Right lobe of liver (tissue), 6 donors: ENCODE data around the gene VSIG1. TPM values are rescaled to one million over a fixed set of nuclear protein-coding genes. Genes with fewer than 3 reads are reported as not detected.

Source experiments
- ATAC-seq, 4 donors: fragments of 200-7000 bp; cut with Tn5 transposase; one replicate each; pipeline ENCODE4 v1.9.1; 2020; ENCODE audit warnings: mild to moderate bottlenecking in 4 of 4, moderate library complexity in 4 of 4
- DNase-seq, 3 donors: peaks; one replicate each; pipeline ENCODE4 v3.0.0-alpha.2; 2020
- H3K27ac ChIP-seq, 3 donors: fragments of 200-600 bp; one replicate each; pipeline ENCODE4 v1.8.0; 2022
- H3K27me3 ChIP-seq, 2 donors: fragments of 200-600 bp; one replicate each; pipeline ENCODE4 v1.8.0; 2022
- H3K36me3 ChIP-seq, 4 donors: fragments of 200-600 bp; sonication (generic) in 1 of 4; one replicate each; pipeline versions ENCODE4 v1.5.1 to v1.8.0; 2017 to 2022; ENCODE audit warnings: control low read depth in 1 of 4
- H3K4me1 ChIP-seq, 4 donors: fragments of 200-600 bp; sonication (generic) in 1 of 4; one replicate each; pipeline versions ENCODE4 v1.5.1 to v1.8.0; 2017 to 2022; ENCODE audit warnings: control low read depth in 1 of 4
- H3K4me3 ChIP-seq, 3 donors: fragments of 200-600 bp; one replicate each; pipeline ENCODE4 v1.8.0; 2022
- H3K9me3 ChIP-seq, 4 donors: fragments of 200-600 bp; sonication (generic) in 1 of 4; one replicate each; pipeline versions ENCODE4 v1.5.1 to v1.8.0; 2017 to 2022; ENCODE audit warnings: control low read depth in 1 of 4
- CTCF ChIP-seq, 4 donors: fragments of 200-600 bp in 3 of 4; fragments of 450-650 bp in 1 of 4; IDR thresholded peaks; one replicate each; pipeline versions ENCODE4 v1.5.1 to v1.8.0; 2016 to 2022; ENCODE audit warnings: antibody characterized with exemption in 4 of 4, mild to moderate bottlenecking in 2 of 4
- POLR2A ChIP-seq: fragments of 450-650 bp; IDR thresholded peaks from one replicate; pipeline ENCODE4 v1.6.1; 2017; ENCODE audit warnings: antibody characterized with exemption, mild to moderate bottlenecking
- WGBS: methylation state at CpG from one replicate; pipeline ENCODE4 v1.1.6; 2018; ENCODE audit warnings: low coverage, low lambda C conversion rate; ENCODE audit not compliant: insufficient coverage; ENCODE audit errors: missing lambda C conversion rate; 5-methylcytosine and 5-hydroxymethylcytosine counted together
- intact Hi-C, 2 donors: fragments of 100-400 bp; cut with DNase I; formaldehyde crosslinking; loops; one replicate each; pipeline versions ENCODE4 v1.11.2 to v1.14.1; 2022
- total RNA-seq, 6 experiments: library from RNA; depleted of rRNA in 2 of 6; stranded (reverse); fragments of >200 nt in 2 of 6; fragmentation: NEBNext Ultra II Directional in 3 of 6; extraction: Animal tissue kit (Norgen Biotek cat#: 25700) in 3 of 6; gene quantifications; one replicate each; pipeline versions ENCODE4 v1.1.0 to v1.2.4, GENCODE V29; 2016 to 2023
- donor health status: DM: no; HTN: yes; CAD: no.
- donor health status: DM: no; HTN: no; CAD: no.
- donor health status: DM: no; HTN: no; CAD: no.
- donor health status: DM: no; HTN: yes; CAD: no.
- donor health status: DM: no; HTN: yes; CAD: no.

The VSIG1 gene
- total RNA-seq, 6 experiments from 2014 or later = not detected

- DNase-seq = no peak
- no peaks in the 10 kb centered on the region for H3K9me3 ChIP-seq
- TF ChIP-seq CTCF (IDR thresholded peaks at IDR 0.05) (no peak), POLR2A (no peak)
- H3K4me3 ChIP-seq = no peak overlapping the region
- H3K27me3 ChIP-seq = no peaks in the 10 kb centered on the region
- intact Hi-C loops = no loop called here
- no peak overlapping the region for H3K27ac ChIP-seq
- H3K36me3 ChIP-seq = no peaks in the 10 kb centered on the region
- H3K4me1 ChIP-seq = no peaks in the 10 kb centered on the region
- WGBS = 50% methylated on average over 4 of the region's 4 CpGs
- ATAC-seq = no peak
These were observed 82.3 kb downstream of the VSIG1 start for GRCh38 chrX:108127152-108127551.

Other genes with a start within 250 kb of the VSIG1 start
- gene MID2, start 219.2 kb upstream of the VSIG1 start, total RNA-seq = 10 to 100 TPM in 4 of 6 experiments, 1 to 10 TPM in 2; 6.3 to 13.8 (median 11.8) TPM
- gene TEX13B, start 62.7 kb upstream of the VSIG1 start, total RNA-seq = not detected
- 10 to 100 TPM; 10.1 to 23.1 (median 17.1) TPM for gene PSMD10, start 46.5 kb downstream of the VSIG1 start, total RNA-seq
- 10 to 100 TPM; 11.7 to 16.4 (median 12.1) TPM for gene ATG4A, start 46.7 kb downstream of the VSIG1 start, total RNA-seq